DND-41 (cell line): Measurements from ENCODE around the gene STAG2.

ENCODE experiments used
- ATAC-seq: fragments of 200-7000 bp; cut with Tn5 transposase; 3 replicates; pipeline ENCODE4 v1.9.1; 2021; ENCODE audit warnings: low read depth; ENCODE audit not compliant: insufficient read depth
- DNase-seq: peaks from one replicate; pipeline ENCODE4 v3.0.0-alpha.2; 2020
- H2AFZ ChIP-seq: 2 replicates; pipeline ENCODE4 v1.6.0; 2012; ENCODE audit warnings: low read depth, low read length
- H3K27ac ChIP-seq: 2 replicates; pipeline ENCODE4 v1.5.1; 2012; ENCODE audit warnings: low read length, inconsistent platforms
- H3K27me3 ChIP-seq: fragments of 200-600 bp; sonication (generic); 2 replicates; pipeline ENCODE4 v1.6.0; 2012; ENCODE audit warnings: low read length, mild to moderate bottlenecking, inconsistent platforms; ENCODE audit not compliant: insufficient read depth, poor library complexity
- H3K36me3 ChIP-seq: 2 replicates; pipeline ENCODE4 v1.5.1; 2012; ENCODE audit warnings: low read length, inconsistent platforms; ENCODE audit not compliant: insufficient read depth
- H3K4me1 ChIP-seq: 2 replicates; pipeline ENCODE4 v1.5.1; 2012; ENCODE audit warnings: mild to moderate bottlenecking, low read length; ENCODE audit not compliant: insufficient read depth
- H3K4me2 ChIP-seq: 2 replicates; pipeline ENCODE4 v1.6.0; 2012; ENCODE audit warnings: mild to moderate bottlenecking, moderate library complexity, low read length, inconsistent platforms; ENCODE audit not compliant: insufficient read depth
- H3K4me3 ChIP-seq, 2 experiments: fragments of 200-600 bp in 1 of 2; shearing (Covaris generic) in 1 of 2; 2 replicates each; pipeline ENCODE4 v1.5.1; 2012 to 2016; ENCODE audit warnings: inconsistent platforms in 2 of 2, low read length in 2 of 2, mild to moderate bottlenecking in 2 of 2, low read depth in 1 of 2, moderate library complexity in 1 of 2
- H3K79me2 ChIP-seq: 2 replicates; pipeline ENCODE4 v1.6.0; 2012; ENCODE audit warnings: low read length, inconsistent platforms; ENCODE audit not compliant: insufficient read depth
- H3K9ac ChIP-seq: 2 replicates; pipeline ENCODE4 v1.6.0; 2012; ENCODE audit warnings: low read depth, mild to moderate bottlenecking, inconsistent platforms, low read length, moderate library complexity
- H3K9me3 ChIP-seq: 2 replicates; pipeline ENCODE4 v1.5.1; 2012; ENCODE audit warnings: low read length, moderate library complexity, mild to moderate bottlenecking, inconsistent platforms; ENCODE audit not compliant: insufficient read depth, severe bottlenecking
- H4K20me1 ChIP-seq: 2 replicates; pipeline ENCODE4 v1.6.0; 2012; ENCODE audit warnings: low read length; ENCODE audit not compliant: insufficient read depth
- CTCF ChIP-seq: IDR thresholded peaks from 2 replicates; pipeline ENCODE4 v1.5.1; 2012; ENCODE audit warnings: borderline replicate concordance, low read length, moderate library complexity, mild to moderate bottlenecking; ENCODE audit not compliant: poor library complexity, severe bottlenecking; ENCODE audit errors: extremely low read depth
- EZH2 ChIP-seq: IDR thresholded peaks from 3 replicates; pipeline ENCODE4 v1.6.1; 2012; ENCODE audit warnings: borderline replicate concordance, low read depth, mild to moderate bottlenecking, moderate library complexity, low read length, inconsistent platforms; ENCODE audit not compliant: severe bottlenecking

The STAG2 gene

GRCh38 chrX:123993326-123993725 lies 31.8 kb downstream of the STAG2 start:
- no peak for ATAC-seq
- H3K27ac ChIP-seq, result no peak overlapping the region
- H4K20me1 ChIP-seq, result peaks cover 81% of the 10 kb centered on the region
- peaks cover 9% of the 10 kb centered on the region for H3K36me3 ChIP-seq
- no peaks in the 10 kb centered on the region for H3K4me1 ChIP-seq
- H3K4me3 ChIP-seq, result no peak overlapping the region
- TF ChIP-seq CTCF (no peak), EZH2 (no peak)
- no peak overlapping the region for H2AFZ ChIP-seq
- H3K79me2 ChIP-seq, result peaks cover 99% of the 10 kb centered on the region
- H3K9me3 ChIP-seq, result no peaks in the 10 kb centered on the region
- H3K4me2 ChIP-seq, result no peak overlapping the region
- DNase-seq, result no peak
- no peaks in the 10 kb centered on the region for H3K27me3 ChIP-seq
- no peak overlapping the region for H3K9ac ChIP-seq

- Histone ChIP-seq H2AFZ (no peak overlapping the region), H3K9ac (no peak overlapping the region), H3K79me2 (peaks cover 99% of the 10 kb centered on the region), H3K36me3 (peaks cover 9% of the 10 kb centered on the region), H3K9me3 (no peaks in the 10 kb centered on the region), H3K4me2 (no peak overlapping the region), H3K4me1 (no peaks in the 10 kb centered on the region), H3K27ac (no peak overlapping the region), H3K27me3 (no peaks in the 10 kb centered on the region), H3K4me3 (no peak overlapping the region), H4K20me1 (peaks cover 81% of the 10 kb centered on the region)
- ATAC-seq (no peak), DNase-seq (no peak)
- no peak for TF ChIP-seq CTCF
- TF ChIP-seq EZH2, result no peak
Measured at GRCh38 chrX:123993904-123994635, 32.6 kb downstream of the STAG2 start.

- H3K36me3 ChIP-seq, result peaks cover 12% of the 10 kb centered on the region
- no peak overlapping the region for H3K4me2 ChIP-seq
- no peak overlapping the region for H2AFZ ChIP-seq
- H3K79me2 ChIP-seq, result peaks cover 99% of the 10 kb centered on the region
- no peaks in the 10 kb centered on the region for H3K9me3 ChIP-seq
- no peak for TF ChIP-seq CTCF
- no peak for TF ChIP-seq EZH2
- H3K4me1 ChIP-seq, result no peaks in the 10 kb centered on the region
- no peak for DNase-seq
- peaks cover 86% of the 10 kb centered on the region for H4K20me1 ChIP-seq
- ATAC-seq, result no peak
- H3K27me3 ChIP-seq, result no peaks in the 10 kb centered on the region
- H3K9ac ChIP-seq, result no peak overlapping the region
- no peak overlapping the region for H3K4me3 ChIP-seq
- H3K27ac ChIP-seq, result no peak overlapping the region
Measured at GRCh38 chrX:123994730-123995129, 33.2 kb downstream of the STAG2 start.

GRCh38 chrX:124001581-124001980 lies 40.1 kb downstream of the STAG2 start:
- peaks cover 17% of the 10 kb centered on the region for H3K36me3 ChIP-seq
- no peak overlapping the region for H3K4me3 ChIP-seq
- no peak for TF ChIP-seq CTCF
- TF ChIP-seq EZH2, result no peak
- no peak overlapping the region for H3K27ac ChIP-seq
- H3K9me3 ChIP-seq, result no peaks in the 10 kb centered on the region
- H3K79me2 ChIP-seq, result peaks cover 99% of the 10 kb centered on the region
- H3K4me1 ChIP-seq, result no peaks in the 10 kb centered on the region
- H2AFZ ChIP-seq, result no peak overlapping the region
- no peak for ATAC-seq
- no peak overlapping the region for H3K9ac ChIP-seq
- no peak overlapping the region for H3K4me2 ChIP-seq
- DNase-seq, result no peak
- peaks cover 71% of the 10 kb centered on the region for H4K20me1 ChIP-seq
- no peaks in the 10 kb centered on the region for H3K27me3 ChIP-seq
